ENCODE data around the gene PRKAA1.
"Not testable (repeated sequence)": the region's sequence is repeated elsewhere in the genome, so short reads cannot be mapped to it uniquely, and the experiment has no call there.

DNA sequence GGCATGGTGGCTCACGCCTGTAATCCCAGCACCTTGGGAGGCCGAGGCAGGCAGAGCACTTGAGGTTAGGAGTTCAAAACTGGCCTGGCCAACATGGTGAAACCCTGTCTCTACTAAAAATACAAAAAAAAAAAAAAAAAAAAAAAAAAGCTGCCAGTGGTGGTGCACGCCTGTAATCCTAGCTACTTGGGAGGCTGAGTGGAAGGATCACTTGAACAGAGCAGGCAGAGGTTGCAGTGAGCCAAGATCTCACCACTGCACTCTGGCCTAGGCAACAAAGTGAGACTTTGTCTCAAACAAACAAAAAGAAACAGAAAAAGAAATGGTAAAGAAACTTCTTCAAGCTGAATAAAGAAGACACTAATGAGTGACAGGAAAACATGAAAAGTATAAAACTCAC is 11.5 kb downstream of the PRKAA1 start:
- TF ChIP-seq, protein P1, sequence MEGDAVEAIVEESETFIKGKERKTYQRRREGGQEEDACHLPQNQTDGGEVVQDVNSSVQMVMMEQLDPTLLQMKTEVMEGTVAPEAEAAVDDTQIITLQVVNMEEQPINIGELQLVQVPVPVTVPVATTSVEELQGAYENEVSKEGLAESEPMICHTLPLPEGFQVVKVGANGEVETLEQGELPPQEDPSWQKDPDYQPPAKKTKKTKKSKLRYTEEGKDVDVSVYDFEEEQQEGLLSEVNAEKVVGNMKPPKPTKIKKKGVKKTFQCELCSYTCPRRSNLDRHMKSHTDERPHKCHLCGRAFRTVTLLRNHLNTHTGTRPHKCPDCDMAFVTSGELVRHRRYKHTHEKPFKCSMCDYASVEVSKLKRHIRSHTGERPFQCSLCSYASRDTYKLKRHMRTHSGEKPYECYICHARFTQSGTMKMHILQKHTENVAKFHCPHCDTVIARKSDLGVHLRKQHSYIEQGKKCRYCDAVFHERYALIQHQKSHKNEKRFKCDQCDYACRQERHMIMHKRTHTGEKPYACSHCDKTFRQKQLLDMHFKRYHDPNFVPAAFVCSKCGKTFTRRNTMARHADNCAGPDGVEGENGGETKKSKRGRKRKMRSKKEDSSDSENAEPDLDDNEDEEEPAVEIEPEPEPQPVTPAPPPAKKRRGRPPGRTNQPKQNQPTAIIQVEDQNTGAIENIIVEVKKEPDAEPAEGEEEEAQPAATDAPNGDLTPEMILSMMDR (IDR thresholded peaks at IDR 0.05; ENCODE audit: low read length), result not testable (repeated sequence)
- TF ChIP-seq EZH2 (IDR thresholded peaks at IDR 0.05; ENCODE audit: borderline replicate concordance, low read length), result not testable (repeated sequence)

Measured in OCI-LY1 (cell line).